HFFc6 (cell line): ENCODE measurements around the gene KRT74. TPM values are rescaled to one million over a fixed set of nuclear protein-coding genes. Genes with fewer than 3 reads are reported as not detected.

Experiments
- DNase-seq: peaks from one replicate; pipeline ENCODE4 v3.0.0-alpha.2; 2018
- H3K27ac Mint-ChIP-seq: 2 replicates; pipeline ENCODE4 v1.8.0; 2020; ENCODE audit warnings: mild to moderate bottlenecking, mixed read lengths
- H3K27me3 Mint-ChIP-seq: 2 replicates; pipeline ENCODE4 v1.8.0; 2021; ENCODE audit warnings: mild to moderate bottlenecking, moderate library complexity, mixed read lengths; ENCODE audit not compliant: insufficient read depth
- H3K36me3 Mint-ChIP-seq: 2 replicates; pipeline ENCODE4 v1.8.0; 2021; ENCODE audit warnings: low read depth, mixed read lengths
- H3K4me1 Mint-ChIP-seq: 2 replicates; pipeline ENCODE4 v1.8.0; 2020; ENCODE audit warnings: low read depth, mixed read lengths
- H3K4me3 Mint-ChIP-seq: 2 replicates; pipeline ENCODE4 v1.8.0; 2020; ENCODE audit warnings: mild to moderate bottlenecking, moderate library complexity, mixed read lengths
- H3K9me3 Mint-ChIP-seq: 2 replicates; pipeline ENCODE4 v1.8.0; 2020; ENCODE audit warnings: mild to moderate bottlenecking, mixed read lengths
- CTCF ChIP-seq: fragments of 200-600 bp; sonication (generic); IDR thresholded peaks from 2 replicates; pipeline ENCODE4 v1.5.0; 2021; ENCODE audit warnings: antibody characterized with exemption, mild to moderate bottlenecking
- total RNA-seq, 6 experiments: library from RNA; stranded (reverse); fragmentation: NEBNext Ultra II Directional; extraction: Animal tissue kit (Norgen Biotek cat#: 25700); gene quantifications; 2 replicates in 1 of 6; 3 replicates in 5 of 6; pipeline ENCODE4 v1.2.3, GENCODE V29; 2021

KRT74 gene
- total RNA-seq, 6 experiments from 2014 or later = not detected

GRCh38 chr12:52579468-52580465 is 6.1 kb upstream of the KRT74 start:
- TF ChIP-seq CTCF = no peak
- Mint-ChIP-seq H3K27ac (no peak overlapping the region), H3K4me3 (no peak overlapping the region)

GRCh38 chr12:52578469-52578868 is 4.8 kb upstream of the KRT74 start:
- Mint-ChIP-seq H3K9me3 (no peaks in the 10 kb centered on the region), H3K4me1 (no peaks in the 10 kb centered on the region), H3K36me3 (no peaks in the 10 kb centered on the region), H3K27me3 (peaks cover 48% of the 10 kb centered on the region), H3K27ac (no peak overlapping the region), H3K4me3 (no peak overlapping the region)
- DNase-seq = no peak
- TF ChIP-seq CTCF = no peak

More at GRCh38 chr12:52579468-52580465, 6.1 kb upstream of the KRT74 start:
- no peaks in the 10 kb centered on the region for H3K9me3 Mint-ChIP-seq
- H3K36me3 Mint-ChIP-seq = no peaks in the 10 kb centered on the region
- no peaks in the 10 kb centered on the region for H3K4me1 Mint-ChIP-seq
- DNase-seq = no peak
- peaks cover 40% of the 10 kb centered on the region for H3K27me3 Mint-ChIP-seq

- Mint-ChIP-seq H3K27me3 (peaks cover 52% of the 10 kb centered on the region), H3K4me3 (no peak overlapping the region), H3K4me1 (no peaks in the 10 kb centered on the region), H3K27ac (no peak overlapping the region), H3K36me3 (no peaks in the 10 kb centered on the region), H3K9me3 (no peaks in the 10 kb centered on the region)
- TF ChIP-seq CTCF = no peak
- DNase-seq = no peak
Observed at GRCh38 chr12:52577316-52577715, 3.7 kb upstream of the KRT74 start.

GRCh38 chr12:52575948-52576347 is 2.3 kb upstream of the KRT74 start:
- Mint-ChIP-seq H3K4me1 (no peaks in the 10 kb centered on the region), H3K9me3 (no peaks in the 10 kb centered on the region), H3K36me3 (no peaks in the 10 kb centered on the region), H3K4me3 (no peak overlapping the region), H3K27me3 (peaks cover 50% of the 10 kb centered on the region), H3K27ac (no peak overlapping the region)
- no peak for TF ChIP-seq CTCF
- DNase-seq = no peak

- TF ChIP-seq CTCF = no peak
- Mint-ChIP-seq H3K36me3 (no peaks in the 10 kb centered on the region), H3K4me3 (no peak overlapping the region), H3K27me3 (peaks cover 52% of the 10 kb centered on the region), H3K4me1 (no peaks in the 10 kb centered on the region), H3K9me3 (no peaks in the 10 kb centered on the region), H3K27ac (no peak overlapping the region)
- no peak for DNase-seq
Observed at GRCh38 chr12:52575256-52575655, 1.6 kb upstream of the KRT74 start.
